HG02884 (cell line): ENCODE measurements around the gene CPB1.

Experiments
- ATAC-seq: cut with Tn5 transposase; IDR thresholded peaks from one replicate; pipeline ENCODE4 v1.9.1; 2021; ENCODE audit warnings: mild to moderate bottlenecking, moderate library complexity; ENCODE audit not compliant: unreplicated experiment

CPB1 gene

DNA sequence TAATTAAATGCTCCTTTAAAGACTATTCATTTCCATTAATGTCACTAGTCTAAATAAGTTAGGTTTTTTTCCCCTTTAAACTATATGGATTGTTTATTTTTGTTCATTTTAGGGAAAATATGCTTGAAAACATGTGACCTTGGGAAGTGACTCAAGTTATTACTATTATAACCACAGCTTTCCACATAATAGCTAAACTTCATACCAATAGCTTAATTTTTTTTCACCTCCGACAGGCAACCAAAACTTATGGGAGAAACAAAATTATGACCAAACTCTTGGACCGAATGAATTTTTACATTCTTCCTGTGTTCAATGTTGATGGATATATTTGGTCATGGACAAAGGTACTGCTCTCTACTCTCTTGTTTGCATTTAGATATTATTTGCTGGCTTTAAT, 53.7 kb downstream of the CPB1 start:
- no peak for ATAC-seq

DNA sequence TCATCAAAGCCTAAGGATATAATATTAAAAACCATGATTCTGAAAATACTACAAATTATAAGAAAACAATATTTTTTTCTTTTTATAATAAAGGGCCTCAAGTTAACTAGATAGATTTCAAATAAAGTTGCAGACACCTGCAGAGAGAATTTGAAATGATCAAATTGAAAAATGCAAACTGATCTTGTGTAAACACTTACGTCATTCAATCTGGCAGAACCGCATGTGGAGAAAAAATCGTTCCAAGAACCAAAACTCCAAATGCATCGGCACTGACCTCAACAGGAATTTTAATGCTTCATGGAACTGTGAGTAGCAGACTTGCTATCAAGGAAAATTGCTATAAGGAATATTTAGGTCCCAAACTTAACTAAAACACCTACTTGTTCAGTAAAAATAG, 54.7 kb downstream of the CPB1 start:
- no peak for ATAC-seq

DNA sequence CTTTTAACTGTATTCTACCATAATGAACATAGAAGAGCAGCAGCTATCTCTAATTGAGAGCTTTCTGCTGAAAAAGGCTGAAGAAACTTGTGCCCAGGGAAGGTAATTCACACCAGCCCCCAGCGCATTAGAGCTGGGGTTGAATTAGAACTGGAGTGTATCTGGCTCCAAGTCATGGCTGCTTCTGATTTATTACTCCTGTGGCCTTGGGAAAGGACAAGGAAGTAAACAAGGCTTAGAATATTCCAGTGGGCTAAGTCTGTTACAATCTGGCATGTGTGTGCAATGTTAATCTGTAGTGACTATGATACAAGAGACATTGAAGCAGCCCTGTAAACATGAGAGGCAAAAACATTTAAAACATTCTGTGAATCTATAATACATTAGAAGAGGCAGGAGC, 55.6 kb downstream of the CPB1 start:
- ATAC-seq = no peak

DNA sequence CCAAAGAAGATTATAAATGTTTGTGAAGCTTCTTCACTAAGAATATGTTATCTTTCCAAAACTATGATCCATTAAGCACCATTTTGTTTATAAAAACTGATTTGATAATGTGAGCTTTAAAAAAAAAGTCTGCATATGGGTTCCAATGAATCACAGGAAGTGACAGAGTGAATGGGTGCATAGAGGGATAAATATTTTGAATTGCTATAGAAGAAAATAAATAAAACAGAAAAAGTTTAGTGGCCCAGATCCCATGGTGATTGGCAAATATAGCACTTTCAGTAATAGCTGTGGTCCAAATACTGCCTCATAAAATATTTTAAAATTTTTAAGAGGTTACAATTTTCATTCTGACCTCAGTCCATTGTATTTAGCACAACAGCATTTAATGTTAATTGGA, 56.6 kb downstream of the CPB1 start:
- ATAC-seq = no peak

DNA sequence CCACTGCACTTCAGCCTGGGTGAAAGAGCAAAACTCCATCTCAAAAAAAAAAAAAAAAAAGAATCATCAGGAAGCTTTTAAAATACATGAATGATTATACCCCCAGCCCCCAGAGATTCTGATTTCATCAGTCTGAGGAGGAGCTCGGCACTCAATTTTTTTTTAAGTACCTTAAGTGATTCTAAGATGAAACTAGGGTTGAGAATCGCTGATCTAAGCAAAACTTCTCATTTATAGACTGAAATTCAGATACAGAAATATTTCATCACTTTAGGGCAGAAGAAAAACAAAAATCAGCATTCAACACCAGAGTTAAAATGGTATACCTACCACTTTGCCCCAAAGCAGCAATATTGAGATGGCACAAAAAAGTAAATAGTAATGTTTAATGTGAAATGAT, 62.2 kb downstream of the CPB1 start:
- no peak for ATAC-seq

DNA sequence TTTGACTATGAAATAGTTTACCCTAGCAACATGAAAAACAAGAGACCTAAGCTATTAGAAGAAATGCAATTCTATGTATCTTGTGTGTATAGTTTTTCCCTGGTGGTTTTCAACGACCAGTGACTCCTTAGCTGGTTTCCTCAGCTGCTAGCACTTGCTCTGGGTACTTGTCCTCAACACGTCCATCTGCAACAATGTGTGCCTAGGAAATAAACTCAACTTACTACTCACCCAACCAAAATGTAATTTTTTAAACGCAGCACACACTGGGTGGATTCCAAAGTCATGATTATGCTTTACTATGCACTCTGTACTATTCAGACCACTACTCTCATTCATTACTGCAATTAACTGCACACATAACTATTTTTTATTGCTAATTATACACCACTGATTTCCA, 68.5 kb downstream of the CPB1 start:
- ATAC-seq = no peak

DNA sequence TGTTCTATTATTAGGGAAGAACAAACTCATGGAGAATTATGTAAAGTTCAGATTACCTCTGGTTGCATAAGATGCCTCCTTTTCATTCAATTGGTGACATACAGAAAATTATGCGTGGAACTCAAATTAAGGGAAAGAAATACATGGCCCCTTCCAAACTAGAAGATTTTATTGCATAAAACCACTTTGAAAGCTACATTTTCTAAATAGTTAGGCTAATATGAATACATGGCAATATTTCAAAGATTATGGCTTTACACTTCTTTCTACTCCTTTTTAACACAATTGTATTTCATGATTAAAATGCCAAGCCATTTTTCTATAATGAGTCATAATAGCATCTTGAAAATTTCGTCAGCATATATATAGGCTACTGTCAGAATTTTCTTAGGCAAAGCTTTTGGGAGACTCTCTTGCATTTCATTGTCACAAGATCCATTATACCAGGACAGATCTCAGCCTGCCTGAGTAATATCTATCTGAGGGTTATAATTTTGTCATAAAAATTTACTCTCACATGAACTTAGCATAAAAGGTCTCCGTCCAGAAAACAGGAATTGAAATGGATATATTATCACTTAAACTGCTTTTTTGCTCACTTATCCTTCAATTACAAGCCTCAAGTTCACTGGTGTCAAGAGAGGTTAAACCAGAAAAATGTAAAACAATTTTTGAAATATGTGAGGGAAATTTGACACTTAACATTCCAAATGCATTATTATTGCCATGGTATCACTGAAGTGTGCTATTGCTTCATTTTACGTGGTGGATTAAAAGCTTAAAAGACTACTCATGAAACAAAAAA, 74.6 kb downstream of the CPB1 start:
- ATAC-seq = no peak

DNA sequence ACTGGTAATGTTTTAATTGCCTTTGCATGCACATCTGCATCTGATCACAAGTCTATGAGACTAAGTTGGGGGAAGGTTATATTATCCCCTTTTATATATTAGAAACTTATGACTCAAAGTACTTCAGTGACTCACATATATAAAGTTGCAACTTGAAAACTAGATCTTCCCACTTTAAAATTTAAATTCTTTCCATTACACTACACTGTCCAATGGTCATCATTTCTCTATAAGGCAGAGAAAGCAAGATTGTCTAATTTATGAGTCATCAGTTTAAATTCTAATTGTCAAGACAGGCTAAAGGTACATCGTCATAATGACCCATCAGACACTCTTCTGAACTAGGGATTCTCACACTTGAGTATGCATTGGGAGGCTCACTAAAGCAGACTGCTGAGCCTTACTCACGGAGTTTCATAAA, 75.4 kb downstream of the CPB1 start:
- ATAC-seq = no peak

DNA sequence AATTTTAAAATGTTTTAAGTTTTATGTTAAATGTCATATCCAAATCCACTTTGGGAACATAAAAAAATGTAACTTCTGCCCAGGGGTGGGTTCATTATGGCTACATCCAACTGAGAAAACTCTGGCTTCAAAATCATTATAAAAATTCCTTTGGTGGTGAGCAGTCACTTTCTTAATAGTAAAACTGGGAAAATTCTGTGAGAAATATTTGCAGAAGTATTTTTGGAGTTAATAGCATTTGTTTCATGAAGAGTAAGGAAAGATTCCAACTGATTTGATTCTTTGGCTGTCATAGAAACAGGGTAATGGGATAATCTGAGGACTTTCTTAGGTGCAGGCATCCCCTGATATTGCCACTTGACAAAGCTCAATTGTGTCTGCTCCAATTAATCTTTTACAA, 76.3 kb downstream of the CPB1 start:
- no peak for ATAC-seq

DNA sequence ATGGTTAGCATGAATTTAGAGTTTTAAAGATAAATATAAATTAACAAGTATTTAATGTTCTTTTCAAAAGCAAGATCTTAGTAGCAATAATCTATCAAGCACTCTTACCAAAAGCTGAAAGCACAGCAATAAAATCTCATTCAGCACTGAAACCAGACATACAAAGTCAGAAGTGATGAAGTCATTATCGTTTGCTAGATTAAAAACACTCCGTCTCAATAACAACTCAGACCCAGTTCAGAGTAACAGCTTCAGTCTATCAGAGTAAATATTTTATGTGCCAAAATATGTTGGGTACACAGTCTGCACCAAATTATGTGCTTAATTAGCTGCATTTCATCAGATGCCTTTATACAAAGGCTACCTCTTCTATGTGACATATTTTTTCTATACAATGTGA, 79.1 kb downstream of the CPB1 start:
- ATAC-seq = no peak
